Dermis blood vessel endothelial cell (primary cell): ENCODE measurements around the gene SOCS3. TPM values are rescaled to one million over a fixed set of nuclear protein-coding genes. Genes with fewer than 3 reads are reported as not detected.
"Not testable (repeated sequence)": the region's sequence is repeated elsewhere in the genome, so short reads cannot be mapped to it uniquely, and the experiment has no call there.

Source experiments
- DNase-seq: peaks from one replicate; pipeline ENCODE4 v3.0.0; 2010
- total RNA-seq: library from RNA; depleted of rRNA; stranded (reverse); fragments of >200 nt; gene quantifications from 2 replicates; pipeline ENCODE4 v1.2.3, GENCODE V29; 2014

SOCS3 gene
- total RNA-seq, 1 donor from 2014 or later, result 130 TPM

- no peak for DNase-seq
These were observed 32.0 kb downstream of the SOCS3 start for GRCh38 chr17:78327880-78328279.

DNA sequence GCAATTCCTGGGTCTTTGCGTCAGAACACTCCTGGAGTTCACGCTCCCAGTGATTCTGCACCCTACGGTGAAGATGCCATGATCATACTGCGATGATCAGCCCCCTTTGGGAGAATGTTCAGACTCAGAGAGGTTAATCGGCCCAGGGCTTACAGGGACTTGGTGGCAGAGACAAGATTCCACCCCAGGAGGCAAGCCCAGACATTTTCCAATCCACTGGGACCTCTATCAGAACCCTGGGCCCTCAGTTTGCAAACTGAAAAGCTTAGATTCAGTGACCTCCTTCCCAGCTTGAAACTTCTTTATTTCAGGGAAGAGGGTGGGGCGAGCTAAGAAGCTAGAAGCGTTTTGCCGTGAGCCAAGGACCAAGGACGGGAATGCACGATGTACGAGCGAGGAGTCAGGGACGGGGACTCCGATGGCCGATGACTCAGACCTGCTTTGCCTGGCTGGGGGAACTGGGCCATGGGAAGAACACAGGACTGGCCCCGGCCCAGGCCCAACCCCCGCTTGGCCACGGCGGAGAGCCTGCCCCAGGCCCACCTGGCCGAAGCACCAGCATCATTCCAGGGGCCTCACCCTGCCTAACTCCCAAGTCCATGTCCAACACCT lies 34.7 kb downstream of the SOCS3 start:
- DNase-seq, result peak; percentile 61

DNA sequence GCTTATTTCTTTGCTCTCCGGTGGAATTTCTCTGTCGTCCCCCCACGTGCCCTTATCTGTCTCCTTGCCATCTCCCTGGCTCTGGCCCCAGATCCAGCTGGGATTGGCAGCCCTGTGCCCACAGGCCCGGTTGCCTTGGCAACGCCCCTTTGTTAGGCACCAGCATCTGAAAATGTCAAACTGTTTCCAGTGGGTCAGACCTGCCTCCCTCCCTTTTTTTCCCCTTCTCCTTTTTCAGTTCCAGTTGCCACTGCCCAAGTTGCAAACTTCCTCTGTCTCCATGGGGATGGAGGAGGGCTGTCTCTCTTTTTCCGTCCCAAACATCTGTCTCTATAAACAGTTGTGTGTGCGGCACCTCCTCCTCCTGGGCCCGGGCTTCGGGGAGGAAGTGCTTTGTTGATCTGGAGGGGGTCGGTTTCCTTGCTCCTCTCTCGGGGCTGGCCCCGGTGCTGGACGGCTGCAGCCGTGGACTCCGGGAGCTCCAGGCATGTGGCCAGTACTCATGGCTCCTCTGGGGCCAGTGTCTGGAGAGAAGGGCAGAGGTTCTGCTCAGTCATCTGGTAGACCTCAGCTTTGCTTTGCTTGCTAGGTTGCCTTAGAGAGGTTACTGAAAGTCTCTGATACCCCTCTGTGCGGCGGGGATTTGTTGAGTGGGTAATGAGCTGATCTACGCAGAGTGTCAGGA lies 35.3 kb downstream of the SOCS3 start:
- DNase-seq, result peak; percentile 94

GRCh38 chr17:78323826-78324390 lies 36.0 kb downstream of the SOCS3 start:
- no peak for DNase-seq

DNA sequence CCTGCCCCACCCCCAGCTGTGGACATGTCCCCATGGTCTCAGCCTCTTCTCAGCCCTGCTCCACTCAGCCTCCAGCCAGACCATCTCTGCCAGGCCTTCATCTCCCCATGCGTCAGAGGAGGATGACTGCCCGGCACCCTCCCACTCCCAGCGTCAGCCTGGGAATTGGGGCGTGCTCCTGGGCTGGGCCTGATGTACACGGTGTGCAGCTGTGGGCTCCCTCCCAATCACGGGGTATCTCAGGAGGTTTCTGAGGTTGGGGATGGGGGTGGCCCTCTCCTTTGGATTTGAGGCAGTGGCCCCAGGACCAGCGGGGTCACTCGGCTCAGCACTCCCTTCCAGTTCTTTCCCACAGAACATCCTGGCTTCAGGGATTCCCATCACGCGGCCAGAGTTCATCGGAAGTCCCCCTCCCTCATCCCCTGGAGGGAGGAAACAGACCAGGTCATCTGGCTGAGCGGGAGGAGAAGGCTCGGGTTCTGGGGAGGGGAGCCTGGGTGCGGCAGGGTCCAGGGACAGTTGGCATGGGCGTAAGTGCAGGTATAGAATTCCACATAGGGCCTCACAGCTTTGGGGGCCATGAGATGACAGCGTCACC lies 36.9 kb downstream of the SOCS3 start:
- peak; percentile 61 for DNase-seq

GRCh38 chr17:78322327-78322857 lies 37.5 kb downstream of the SOCS3 start:
- DNase-seq, result no peak

DNA sequence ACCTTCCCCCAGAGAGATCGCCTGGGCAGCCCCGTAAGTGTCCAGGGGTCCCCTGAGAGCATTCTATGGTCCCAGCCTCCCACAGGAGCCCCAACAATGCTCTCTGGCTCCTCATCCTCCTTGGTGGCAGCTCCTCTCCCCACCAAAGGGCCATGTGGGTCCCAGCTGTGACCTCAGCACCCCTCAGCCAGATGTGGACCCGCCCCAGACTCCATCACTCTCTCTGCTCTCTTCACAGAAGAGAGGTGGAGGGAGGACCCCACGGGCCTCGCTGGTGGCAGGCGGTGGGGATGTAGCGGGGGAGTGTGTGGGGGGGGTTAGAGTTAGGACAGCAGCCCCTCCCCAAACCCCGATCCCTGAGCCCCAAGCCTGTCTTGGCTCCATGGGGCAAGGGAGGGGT lies 41.0 kb downstream of the SOCS3 start:
- DNase-seq, result no peak

GRCh38 chr17:78318407-78318806 lies 41.5 kb downstream of the SOCS3 start:
- DNase-seq, result no peak

DNA sequence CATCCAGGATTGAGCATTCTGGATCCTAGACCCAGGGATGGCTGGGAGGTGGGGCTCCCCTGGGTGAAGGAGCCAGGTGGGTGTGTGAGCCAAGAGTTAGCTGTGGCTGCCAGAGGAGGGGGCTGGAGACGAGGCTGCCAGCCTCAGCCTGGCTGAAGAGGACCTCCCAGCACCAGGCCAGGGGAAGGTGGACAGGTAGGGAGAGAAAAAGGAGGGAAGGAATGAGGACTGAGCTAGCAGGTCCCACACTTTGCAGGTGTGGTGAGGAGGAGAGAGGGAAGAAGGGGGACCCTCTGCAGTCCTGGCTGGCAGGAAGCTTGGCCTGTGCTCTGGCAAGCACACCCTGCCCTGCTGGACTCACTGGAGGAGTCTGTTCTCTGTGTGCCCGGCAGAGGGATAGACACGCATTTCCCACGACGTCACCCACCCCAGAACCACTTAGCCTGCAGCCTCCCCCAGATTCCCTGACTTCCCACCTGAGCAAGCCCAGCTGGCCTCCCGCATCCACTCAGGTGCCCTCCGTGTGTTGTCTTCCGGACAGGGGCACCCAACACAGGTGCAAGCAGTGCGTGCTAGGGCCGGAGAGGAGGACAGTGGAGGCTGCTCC lies 42.0 kb downstream of the SOCS3 start:
- DNase-seq, result no peak

GRCh38 chr17:78316867-78317789 lies 42.7 kb downstream of the SOCS3 start:
- no peak for DNase-seq

- no peak for DNase-seq
These were observed 43.6 kb downstream of the SOCS3 start for GRCh38 chr17:78316115-78316866.

DNA sequence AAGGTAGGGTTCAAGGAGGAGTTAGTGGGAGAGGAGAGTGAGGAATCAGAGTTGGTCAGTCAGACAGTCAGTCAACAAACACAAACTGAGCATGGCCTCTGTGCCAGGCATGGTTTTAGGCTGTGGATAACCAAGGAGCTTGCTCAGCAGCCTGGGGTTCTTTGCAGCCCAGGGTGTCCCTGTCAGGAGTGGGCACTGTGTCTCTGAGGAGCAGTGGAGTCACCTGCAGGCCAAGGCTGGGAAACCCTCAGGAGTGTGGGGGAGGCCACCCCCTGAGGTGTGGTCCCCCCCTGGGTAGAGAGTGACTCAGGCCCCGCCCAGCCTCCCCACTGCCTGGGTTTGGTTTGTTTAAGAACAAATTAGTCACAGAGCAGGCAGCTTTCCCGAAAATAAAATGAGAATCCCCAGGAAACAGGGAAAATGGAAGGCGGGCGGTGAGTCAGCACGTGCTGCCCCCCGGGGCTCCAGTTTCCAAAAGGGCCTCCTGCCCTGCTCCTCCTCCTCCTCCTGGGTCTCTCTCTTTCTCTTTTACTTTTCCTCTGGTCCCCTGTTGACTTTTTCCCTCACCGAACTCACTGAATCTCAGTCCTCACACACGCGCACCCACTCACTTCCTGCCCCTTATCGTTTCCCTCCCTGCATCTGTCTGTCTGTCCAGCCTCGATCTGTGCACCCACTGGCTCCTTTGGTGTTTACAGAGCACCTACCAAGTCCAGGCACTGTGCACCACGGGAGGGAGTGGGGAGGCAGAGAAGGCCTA lies 44.3 kb downstream of the SOCS3 start:
- peak; percentile 66 for DNase-seq

DNA sequence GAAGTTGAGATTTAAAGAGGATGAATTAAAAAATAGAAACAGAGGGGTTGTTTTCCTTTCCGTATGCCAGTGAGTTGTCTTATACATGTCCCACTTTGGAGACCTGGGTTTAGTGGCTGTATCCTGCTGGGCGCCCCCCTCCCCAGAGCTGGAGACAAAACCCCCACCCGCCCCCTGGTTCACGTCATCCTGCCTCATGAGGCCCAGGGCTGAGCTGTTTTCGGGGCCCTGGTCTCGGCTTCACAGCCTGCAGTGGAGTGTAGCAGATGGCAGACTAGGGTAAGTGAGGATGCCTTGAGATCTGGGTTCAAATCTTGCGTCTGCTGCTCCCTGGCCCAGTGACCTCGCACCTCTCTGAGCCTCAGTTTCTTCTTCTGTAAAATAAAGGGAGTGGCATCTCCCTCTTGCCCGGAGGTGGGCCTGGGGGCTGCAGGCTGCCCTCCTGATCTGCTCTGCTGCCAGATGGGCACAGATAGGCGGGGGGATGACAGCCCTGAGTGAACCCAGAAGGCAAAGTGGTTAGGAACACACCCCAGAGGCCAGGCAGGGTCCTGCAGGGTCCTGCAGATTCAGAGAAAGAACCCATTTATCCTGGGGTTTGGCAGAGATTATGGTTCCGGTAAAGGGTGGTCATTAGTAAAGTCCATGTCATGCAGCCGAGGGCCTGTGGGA lies 45.1 kb downstream of the SOCS3 start:
- DNase-seq, result no peak

DNA sequence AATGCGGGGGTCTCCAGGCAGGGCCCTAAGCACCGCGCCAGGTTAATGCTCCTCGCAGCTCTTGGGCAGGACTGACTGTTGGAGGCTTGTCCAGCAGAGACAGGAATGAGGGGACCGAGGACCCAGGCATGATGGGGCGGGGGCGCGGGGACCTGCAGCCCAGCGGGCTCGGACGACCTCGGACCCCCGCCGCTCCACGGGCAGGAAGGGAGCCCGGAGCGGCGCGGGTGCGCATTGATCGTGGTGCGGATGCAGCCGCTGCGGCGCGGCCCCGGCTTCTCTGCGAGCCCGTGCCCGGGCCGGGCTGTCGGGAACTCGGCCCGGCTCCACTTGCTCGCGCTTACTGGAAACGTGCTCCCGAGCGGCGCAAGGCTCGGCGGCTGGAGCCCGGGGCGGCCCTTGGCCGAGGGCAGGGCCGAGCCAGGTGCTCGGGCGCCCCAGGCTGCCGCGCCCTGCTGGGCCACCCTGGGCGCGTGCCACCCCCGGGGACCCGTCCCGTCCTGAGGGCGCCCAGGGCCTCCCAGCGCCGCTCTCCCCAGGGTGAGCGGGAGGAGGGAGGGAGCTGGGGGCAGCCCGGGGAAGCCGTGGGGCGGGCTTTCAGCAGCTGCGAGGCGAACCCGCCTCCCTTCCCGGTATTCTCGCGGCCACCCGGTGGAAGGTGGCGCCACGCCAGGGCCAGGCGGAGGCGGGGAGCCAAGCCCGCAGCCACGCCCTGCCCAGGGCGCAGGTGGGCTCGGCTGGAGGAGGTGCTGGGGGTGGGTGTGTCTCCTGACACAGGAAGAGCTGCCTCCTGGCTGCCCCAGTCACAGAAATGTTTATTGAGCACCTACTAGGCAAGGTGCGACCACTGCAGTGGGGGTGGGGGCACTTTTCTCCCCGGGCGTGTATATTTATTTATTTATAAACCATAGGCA lies 45.9 kb downstream of the SOCS3 start:
- DNase-seq, result peak; percentile 70

GRCh38 chr17:78309659-78310255 lies 50.1 kb downstream of the SOCS3 start:
- not testable (repeated sequence) for DNase-seq

GRCh38 chr17:78307887-78308638 lies 51.8 kb downstream of the SOCS3 start:
- DNase-seq, result no peak

DNA sequence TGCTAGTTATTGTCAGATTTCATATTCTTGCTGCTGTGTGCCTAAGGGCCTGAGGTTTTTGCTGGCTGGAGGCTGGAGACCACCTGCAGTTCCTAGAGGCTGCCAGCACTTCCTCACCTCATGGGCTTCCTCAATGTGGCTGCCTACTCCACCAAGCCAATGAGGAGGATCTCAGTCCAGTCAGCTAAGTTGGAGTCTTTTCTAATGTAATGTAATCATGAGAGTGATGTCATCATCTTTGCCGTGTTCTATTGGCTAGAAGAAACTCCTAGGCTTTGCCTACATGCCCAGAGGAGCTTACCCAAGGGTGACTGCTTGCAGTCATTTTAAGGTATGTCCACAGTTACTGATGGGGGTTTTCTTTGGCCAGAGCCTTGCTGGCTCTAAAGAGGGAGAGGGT lies 53.0 kb downstream of the SOCS3 start:
- no peak for DNase-seq
